GM18520 (cell line): ENCODE results near the gene STX11.

Experiments used
- ATAC-seq: cut with Tn5 transposase; IDR thresholded peaks from one replicate; pipeline ENCODE4 v1.9.1; 2021; ENCODE audit not compliant: unreplicated experiment

STX11 gene

DNA sequence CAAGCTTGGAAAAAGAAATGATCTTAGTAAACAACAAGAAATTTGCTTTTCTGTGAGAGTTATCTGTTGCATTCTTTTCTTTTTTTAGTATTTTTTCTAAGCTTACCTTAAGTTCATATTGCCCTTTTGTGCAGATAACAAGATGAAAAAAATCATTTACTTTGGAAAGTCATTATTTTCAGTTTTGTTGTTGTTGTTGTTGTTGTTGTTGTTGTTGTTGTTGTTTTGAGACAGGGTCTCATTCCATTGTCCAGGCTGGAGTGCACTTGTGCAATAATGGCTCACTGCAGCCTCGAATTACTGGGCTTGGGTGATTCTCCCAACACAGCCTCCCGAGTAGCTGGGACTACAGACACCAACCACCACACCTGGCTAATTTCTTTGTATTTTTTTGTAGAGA lies 8.8 kb upstream of the STX11 start:
- no peak for ATAC-seq

GRCh38 chr6:144143106-144143505 lies 7.2 kb upstream of the STX11 start:
- no peak for ATAC-seq

DNA sequence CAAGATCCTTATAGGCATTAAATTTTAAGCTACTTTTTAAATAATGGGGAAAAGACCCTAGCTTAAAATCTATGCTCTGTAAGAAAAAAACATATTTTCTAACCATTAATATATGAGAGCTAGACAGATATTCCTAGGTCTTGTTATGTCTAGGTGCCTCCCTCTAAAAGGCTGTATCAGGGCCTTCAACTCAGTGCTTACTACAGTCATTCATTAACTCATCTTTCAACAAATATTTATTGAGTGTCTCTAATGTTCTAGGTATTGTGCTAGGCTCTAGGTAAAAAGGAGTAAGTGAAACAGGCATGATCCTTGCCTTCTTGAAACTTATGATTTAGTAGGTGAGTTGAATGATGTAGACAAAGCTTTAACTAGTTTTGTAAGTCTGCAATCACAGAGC lies 6.4 kb upstream of the STX11 start:
- no peak for ATAC-seq

GRCh38 chr6:144144996-144145395 lies 5.3 kb upstream of the STX11 start:
- ATAC-seq, result no peak

- ATAC-seq, result no peak
Observed at GRCh38 chr6:144145541-144145940, 4.8 kb upstream of the STX11 start.

- no peak for ATAC-seq
Observed at GRCh38 chr6:144148886-144149285, 1.4 kb upstream of the STX11 start.

GRCh38 chr6:144149558-144149893 lies 791 bp upstream of the STX11 start:
- no peak for ATAC-seq

DNA sequence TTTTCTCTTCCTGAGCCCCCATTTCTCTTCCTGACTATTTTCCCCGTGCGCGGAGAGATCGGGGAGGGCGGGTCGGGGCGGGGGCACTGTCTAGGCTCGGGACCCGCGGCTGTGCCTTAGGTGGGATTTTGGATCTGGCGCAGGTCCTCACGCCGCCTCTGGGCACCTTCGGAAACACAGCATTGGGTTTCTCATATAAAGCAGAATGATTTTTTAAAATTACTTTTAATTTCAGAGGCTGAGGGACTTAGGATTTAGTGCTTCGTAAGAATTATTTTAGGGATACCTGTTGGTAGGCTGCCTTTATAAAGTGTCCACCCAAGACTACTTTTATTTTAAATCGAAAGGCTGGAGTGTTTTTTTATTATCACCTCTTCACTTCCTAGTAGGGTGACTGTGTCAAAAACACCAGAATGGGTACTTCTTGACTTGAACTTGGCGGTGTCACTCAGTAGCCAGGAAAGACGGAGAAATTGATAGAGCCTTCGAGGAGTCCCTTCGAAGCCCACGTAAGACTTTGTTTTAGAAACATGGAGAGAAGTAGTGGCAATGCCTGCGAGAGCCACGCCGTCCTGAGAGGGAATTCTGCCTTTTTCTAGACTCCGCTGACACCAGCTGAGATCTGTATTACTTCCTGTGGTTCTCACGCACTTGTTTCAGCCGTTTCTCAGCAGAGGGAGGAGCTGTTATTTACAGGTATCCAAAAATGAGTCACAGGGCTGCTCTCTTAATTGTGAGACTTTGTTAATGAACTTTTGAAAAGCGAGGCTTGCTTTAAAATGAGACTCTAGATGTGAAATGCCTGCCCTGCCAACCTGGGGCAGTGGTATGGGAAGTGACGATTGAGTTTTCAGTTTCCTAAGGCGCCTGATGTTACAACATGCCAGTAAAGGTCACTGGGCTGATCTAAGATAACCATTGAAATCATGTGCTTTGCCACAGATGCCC lies 667 bp downstream of the STX11 start:
- peak; percentile 49 for ATAC-seq

DNA sequence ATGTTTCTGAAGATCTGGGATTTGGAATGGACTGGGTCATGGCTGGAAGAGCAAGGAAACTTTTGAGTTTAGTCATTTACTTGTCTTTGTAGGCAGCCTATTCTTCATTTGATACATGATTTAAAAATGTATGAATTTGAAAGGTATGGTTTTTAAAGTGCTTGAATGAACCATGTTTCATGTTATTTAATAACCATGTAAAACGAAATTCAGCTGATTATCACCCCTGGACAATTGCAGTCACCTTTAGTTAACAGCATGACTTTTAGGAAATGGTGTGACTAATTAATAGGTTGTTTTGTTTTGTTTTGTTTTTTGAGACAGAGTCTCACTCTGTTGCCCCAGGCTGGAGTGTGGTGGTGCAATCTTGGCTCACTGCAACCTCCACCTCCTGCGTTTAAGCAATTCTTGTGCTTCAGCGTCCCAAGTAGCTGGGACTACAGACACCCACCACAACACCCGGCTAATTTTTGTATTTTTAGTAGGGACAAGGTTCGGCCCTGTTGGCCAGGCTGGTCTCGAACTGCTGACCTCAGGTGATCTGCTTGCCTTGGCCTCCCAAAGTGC lies 2.1 kb downstream of the STX11 start:
- ATAC-seq, result no peak

DNA sequence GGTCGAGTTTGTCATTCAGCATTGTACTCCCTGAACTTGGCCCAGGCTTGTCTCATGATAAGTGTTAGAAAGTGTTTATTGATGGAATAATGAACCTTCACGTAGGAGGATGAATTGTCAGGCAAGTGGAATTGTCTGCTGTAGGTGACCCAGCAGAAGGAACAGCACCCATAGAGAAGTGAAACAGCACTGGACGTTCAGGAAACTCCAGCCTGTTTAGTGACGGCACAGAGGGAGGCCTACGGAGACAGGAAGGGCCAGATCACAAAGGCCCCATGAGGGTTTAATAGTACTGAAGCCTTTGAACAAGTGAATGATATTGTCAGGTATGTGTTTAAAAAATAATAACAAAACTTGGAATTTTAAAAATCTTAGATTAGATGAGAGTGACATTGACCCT lies 2.9 kb downstream of the STX11 start:
- no peak for ATAC-seq

GRCh38 chr6:144153971-144154370 lies 3.7 kb downstream of the STX11 start:
- ATAC-seq, result no peak

GRCh38 chr6:144155529-144155928 lies 5.2 kb downstream of the STX11 start:
- peak; percentile 37 for ATAC-seq

DNA sequence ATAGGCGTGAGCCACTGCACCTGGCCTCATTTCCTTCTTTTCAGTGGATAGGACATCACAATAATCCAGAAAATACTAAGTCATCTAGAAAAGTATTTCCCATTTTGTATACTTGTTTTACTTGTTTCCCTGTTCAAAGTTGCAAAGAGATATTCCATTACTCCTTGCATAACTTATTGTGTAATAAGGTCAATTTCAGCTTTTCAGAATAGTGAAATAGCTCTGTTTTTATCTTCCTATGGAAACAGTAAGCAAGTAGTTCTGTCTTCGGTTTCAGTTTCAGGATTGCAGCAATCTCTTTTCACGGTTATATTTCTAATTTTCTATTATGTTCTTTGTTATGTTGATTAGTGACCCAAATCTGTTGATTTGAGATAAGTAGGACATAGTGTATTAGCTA lies 6.0 kb downstream of the STX11 start:
- no peak for ATAC-seq

- no peak for ATAC-seq
Observed at GRCh38 chr6:144156991-144157390, 6.7 kb downstream of the STX11 start.

DNA sequence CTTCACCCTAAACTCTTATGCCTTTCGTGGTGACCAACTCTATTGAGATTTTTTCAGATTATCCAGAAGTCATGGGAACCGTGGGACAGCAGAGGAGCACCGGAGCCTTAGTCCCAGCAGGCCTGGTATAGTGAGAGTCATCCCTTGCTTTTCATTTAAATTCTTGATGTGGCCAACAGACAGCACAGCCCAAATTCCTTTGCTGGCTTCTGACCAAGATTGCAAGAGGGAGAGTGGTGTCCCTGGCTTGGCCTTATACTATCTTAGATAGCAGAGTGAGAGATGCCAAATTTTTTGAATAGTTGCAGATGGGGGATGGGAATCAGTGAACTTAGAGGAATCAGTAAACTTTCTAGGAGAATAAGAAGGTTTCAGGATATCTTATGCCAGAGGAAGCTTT lies 7.8 kb downstream of the STX11 start:
- ATAC-seq, result no peak

DNA sequence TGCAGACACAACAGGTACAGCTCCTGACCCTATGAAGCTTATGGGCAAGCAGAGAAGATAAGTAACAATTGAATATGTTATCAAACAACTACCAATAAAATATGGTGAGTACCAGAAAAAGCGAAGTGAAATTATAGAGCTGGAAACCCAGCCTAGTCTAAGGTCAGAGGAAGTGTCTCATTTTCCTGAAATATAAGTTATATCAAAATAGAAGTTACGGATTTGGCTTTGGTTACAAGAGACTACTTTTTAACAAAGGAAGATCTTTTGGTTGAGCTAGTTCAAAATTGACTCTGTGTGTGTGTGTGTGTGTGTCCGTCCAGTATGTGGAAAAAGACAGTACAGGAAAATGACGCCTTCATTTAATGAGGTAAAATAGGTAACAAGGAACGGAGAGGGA lies 8.9 kb downstream of the STX11 start:
- ATAC-seq, result no peak

- ATAC-seq, result no peak
Observed at GRCh38 chr6:144159742-144160141, 9.4 kb downstream of the STX11 start.

DNA sequence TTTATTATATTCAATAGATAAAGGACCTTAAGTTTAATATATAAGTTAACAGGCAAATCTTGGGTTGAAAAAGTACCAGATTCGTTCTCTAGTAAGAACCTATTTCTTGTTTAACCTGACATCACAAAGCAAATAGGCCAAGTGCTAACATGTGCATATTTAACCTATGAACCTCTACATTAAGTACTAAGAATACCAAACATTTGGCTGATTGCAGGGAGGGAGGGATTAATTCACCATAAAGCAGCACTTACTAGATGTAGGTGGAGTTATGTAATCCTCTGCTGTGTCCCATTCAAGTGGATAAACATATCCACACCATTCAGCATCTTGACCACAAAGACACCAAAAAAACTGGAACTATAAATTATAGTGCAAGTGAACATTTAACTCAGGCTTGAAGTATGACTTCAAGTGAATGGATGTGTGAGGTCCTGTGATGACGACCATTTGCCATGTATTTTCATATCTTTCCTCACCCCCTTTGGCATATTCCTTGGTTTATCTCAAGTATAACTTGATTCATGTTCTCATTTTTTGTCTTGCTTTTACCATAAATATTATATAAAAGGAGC lies 10.2 kb downstream of the STX11 start:
- ATAC-seq, result no peak

GRCh38 chr6:144161975-144162374 lies 11.7 kb downstream of the STX11 start:
- no peak for ATAC-seq

- ATAC-seq, result no peak
Observed at GRCh38 chr6:144162977-144163376, 12.7 kb downstream of the STX11 start.

DNA sequence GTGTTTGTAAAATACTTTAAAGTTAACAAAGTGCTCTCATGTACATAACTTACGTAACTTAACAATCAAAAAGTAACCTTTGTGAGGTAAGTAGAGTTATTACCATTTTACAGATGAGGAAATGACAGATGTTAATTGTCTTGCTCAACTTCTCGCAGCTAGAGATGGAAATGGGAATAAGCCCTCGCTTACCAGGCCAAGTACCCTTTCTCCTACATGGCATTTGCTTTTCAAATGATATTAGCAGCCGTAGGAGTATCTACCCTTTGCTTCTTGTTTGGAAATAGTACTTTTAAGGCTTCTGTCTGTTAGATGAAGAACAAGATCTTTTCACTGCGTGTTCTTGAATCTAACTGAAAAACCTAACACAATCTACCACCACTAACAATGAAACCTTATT lies 15.5 kb downstream of the STX11 start:
- no peak for ATAC-seq

- no peak for ATAC-seq
Observed at GRCh38 chr6:144170044-144170443, 19.7 kb downstream of the STX11 start.
